ENCODE data around the gene GAK.

The GAK gene

GRCh38 chr4:964346-965025 lies 32.4 kb upstream of the GAK start:
- no peak for DNase-seq (ENCODE audit: low read depth)

DNA sequence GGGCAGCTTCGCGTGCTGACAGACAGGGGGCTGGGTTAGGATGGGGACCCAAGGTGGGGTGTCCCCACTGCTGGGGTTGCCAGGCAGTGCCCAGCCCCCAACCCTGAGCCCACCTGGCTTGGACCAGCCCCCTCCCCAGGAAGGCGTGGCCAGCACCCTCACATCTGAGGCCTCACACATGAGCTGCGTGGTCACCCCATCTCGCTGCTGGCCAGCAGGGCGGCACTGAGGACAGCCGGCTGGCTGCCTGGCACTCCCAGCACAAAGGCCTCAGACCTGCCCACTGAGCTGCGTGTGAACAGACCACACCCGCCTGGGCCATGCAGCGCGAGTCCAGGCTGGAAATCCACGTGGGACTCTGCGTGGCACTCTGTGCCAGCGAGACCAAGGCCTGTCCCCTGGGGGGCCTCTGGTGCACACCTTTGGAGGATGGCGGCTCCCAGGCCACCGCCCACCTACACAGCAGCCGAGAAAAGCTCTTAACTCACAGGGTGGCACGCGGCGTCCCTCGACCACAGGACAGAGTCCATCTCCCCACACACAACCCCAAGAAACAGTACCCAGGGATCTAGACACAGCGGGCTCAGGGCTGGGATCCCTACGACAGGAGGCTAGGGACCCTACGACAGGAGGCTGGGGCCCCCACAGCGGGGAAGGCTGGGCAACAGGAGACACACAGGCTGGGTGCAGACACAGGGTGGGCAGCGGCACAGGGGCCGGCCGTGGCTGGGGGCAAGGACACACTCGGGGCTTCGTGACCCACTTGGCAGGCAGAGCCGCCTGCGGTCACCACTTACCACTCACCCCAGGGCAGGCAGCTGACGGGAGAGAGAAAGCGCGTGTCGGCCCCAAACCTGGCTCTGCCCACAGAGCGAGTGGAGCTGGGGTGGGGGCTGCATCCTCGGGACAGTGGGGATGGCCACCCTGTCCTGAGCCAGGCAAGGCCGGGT lies 31.4 kb upstream of the GAK start:
- DNase-seq (ENCODE audit: low read depth), result no peak

- DNase-seq (ENCODE audit: low read depth), result no peak
These were observed 30.4 kb upstream of the GAK start for GRCh38 chr4:962231-963208.

GRCh38 chr4:961351-962230 lies 29.5 kb upstream of the GAK start:
- DNase-seq (ENCODE audit: low read depth), result no peak

DNA sequence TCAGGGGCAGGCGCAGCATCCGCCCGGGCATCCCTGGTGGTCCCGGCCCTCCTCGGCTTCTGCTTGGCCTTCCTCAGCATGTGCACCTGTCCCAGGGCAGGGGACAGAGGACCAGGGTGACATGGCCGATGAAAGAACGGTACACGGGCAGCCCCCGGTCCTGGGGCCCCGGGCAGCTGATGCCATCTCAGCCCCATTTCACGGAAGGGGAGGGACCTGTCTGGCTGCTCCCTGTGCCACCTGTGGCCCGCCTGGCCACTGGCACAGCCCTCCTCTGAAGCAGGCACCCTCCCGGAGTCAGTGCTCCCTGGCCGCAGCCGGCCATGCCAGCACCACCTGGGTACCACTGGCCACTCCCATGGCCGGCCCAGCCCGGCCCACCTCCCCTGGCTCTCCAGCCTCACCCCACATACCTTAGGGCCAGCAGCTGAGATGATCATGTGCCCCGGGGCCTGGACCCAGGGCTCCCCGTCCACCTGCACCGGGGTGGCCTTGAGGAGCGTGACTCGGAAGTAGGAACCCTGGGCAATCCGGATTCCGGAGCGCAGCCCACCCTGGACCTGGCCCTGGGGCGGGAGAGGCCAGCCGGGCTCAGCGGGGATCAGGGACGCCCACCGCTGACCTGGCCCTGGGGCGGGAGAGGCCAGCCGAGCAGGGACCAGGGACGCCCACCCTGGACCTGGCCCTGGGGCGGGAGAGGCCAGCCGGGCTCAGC lies 28.7 kb upstream of the GAK start:
- DNase-seq (ENCODE audit: low read depth), result no peak

GRCh38 chr4:960140-960635 lies 28.1 kb upstream of the GAK start:
- DNase-seq (ENCODE audit: low read depth), result no peak

- DNase-seq (ENCODE audit: low read depth), result no peak
These were observed 27.4 kb upstream of the GAK start for GRCh38 chr4:959338-960139.

DNA sequence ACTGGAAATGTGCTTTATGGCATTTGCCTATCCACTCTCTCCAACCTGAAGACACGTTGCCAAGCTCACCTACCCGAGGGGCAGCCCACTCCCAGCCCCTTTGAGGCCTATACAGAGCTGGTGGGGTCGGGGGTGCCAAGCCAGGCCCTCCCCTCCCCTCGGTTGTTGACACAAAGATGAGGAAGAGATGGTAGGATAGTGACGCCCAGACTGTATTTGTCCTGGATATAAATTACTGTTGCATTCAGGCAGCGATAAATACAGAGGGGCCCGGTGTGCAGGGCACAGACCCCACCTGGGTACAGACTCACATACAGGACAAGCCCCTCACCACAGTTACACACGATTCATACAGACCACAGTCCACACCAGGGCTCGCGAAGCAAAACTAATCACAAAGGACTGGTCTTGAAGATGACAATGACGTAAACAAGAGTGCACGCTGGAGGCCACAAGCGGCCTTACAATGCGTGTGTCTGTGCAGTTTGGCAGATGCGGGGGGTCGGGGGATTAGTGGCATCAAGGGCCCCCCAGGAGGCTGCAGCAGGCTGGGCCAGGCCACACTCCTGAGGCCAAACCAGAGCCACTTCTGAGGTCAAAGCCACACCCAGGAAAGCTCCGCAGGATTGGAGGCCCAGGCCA lies 26.7 kb upstream of the GAK start:
- DNase-seq (ENCODE audit: low read depth), result no peak

GRCh38 chr4:958314-958665 lies 26.2 kb upstream of the GAK start:
- DNase-seq (ENCODE audit: low read depth), result no peak

DNA sequence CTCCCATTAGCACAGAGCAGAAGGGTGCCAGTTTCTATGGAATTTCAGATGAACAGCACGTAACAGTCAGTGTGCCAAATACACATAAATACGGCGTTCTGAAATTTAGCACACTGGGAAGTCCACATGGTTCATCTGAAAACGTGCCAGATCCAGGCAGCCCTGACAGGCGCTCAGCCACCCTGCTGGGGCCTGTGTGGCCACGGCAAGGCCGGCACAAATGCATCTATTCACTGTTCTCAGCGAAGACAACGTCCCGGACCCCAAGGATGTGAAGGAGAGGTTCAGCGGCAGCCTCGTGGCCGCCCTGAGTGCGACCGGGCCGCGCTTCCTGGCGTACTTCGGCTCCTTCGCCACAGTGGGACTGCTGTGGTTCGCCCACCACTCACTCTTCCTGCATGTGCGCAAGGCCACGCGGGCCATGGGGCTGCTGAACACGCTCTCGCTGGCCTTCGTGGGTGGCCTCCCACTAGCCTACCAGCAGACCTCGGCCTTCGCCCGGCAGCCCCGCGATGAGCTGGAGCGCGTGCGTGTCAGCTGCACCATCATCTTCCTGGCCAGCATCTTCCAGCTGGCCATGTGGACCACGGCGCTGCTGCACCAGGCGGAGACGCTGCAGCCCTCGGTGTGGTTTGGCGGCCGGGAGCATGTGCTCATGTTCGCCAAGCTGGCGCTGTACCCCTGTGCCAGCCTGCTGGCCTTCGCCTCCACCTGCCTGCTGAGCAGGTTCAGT lies 25.6 kb upstream of the GAK start:
- DNase-seq (ENCODE audit: low read depth), result no peak

DNA sequence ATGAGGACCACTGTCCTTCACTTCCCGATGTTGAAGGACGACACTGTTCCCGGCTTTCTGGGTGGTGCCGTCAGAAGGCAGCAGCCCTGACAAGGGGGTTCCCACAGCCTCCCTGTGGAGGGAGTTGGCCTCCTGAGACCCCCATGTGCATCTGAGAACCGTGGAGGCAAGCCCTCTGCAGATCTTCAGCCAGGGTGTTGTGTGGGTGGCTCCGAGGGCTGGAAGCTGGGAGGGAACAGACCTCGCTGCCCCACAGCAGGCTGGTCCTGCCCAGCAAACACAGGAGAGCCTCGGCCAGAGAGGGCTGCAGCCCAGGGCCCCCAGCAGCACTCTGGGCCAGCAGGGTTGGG lies 25.1 kb upstream of the GAK start:
- no peak for DNase-seq (ENCODE audit: low read depth)

- DNase-seq (ENCODE audit: low read depth), result no peak
These were observed 24.6 kb upstream of the GAK start for GRCh38 chr4:956531-957230.

DNA sequence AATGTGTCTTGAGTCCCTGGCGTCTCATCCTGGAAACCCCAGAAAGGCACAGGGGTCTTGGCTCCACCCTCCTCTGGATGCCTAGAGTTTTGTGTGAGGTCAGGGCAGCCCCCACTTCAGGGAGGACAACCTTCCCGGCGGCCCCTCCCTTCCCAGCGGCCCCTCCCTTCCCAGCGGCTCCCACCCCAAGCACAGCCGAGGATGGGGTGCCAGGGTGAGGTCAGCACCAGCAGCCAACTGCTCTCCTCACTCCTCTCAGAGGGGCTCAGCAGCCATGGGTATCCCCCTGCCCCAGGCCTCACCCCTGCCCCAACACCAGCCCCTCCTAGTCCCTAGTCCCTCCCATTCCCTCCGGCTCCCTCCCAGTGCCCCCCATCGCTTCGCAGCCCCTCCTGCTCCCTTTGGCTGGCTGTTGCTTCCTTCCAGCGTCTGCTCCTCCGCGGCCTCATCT lies 23.8 kb upstream of the GAK start:
- DNase-seq (ENCODE audit: low read depth), result no peak

GRCh38 chr4:955161-955921 lies 23.2 kb upstream of the GAK start:
- no peak for DNase-seq (ENCODE audit: low read depth)

- DNase-seq (ENCODE audit: low read depth), result no peak
These were observed 22.3 kb upstream of the GAK start for GRCh38 chr4:954211-955020.

- no peak for DNase-seq (ENCODE audit: low read depth)
These were observed 21.4 kb upstream of the GAK start for GRCh38 chr4:953574-953915.

Data from T-helper 22 cell (primary cell).